ENCODE measurements around the gene HPCAL1. TPM values are rescaled to one million over a fixed set of nuclear protein-coding genes. Genes with fewer than 3 reads are reported as not detected.
A peak's percentile ranks its signal among the peaks of the same experiment; 100 is the strongest.
"Not testable (repeated sequence)": the region's sequence is repeated elsewhere in the genome, so short reads cannot be mapped to it uniquely, and the experiment has no call there.

The HPCAL1 gene
- total and polyA plus RNA-seq, 2 experiments from 2014 or later = 13.4 to 25.5 TPM

DNA sequence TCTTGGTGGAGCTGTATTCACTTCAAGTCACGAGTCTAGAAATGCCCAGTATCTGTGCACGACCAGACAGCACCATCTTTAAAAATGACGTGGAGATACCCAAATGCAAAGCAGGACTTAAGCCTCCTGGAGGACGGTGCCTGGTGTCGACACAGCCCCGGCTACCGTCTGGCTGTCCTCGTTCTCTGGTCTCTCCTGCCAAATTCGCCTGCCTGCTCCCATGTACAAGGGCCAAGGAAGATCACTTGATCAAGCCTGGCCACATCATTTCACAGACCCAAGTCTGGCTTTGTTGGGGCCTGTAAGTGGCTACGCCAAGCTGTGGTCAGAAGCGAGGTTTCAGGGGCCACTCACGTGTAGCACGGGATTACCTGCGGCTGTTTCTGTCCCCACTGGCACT lies 136.0 kb downstream of the HPCAL1 start:
- H3K4me1 ChIP-seq (ENCODE audit: low read depth) = peaks cover 11% of the 10 kb centered on the region
- no peaks in the 10 kb centered on the region for H3K27me3 ChIP-seq
- H3K27ac ChIP-seq = no peak overlapping the region
- TF ChIP-seq, protein P1, sequence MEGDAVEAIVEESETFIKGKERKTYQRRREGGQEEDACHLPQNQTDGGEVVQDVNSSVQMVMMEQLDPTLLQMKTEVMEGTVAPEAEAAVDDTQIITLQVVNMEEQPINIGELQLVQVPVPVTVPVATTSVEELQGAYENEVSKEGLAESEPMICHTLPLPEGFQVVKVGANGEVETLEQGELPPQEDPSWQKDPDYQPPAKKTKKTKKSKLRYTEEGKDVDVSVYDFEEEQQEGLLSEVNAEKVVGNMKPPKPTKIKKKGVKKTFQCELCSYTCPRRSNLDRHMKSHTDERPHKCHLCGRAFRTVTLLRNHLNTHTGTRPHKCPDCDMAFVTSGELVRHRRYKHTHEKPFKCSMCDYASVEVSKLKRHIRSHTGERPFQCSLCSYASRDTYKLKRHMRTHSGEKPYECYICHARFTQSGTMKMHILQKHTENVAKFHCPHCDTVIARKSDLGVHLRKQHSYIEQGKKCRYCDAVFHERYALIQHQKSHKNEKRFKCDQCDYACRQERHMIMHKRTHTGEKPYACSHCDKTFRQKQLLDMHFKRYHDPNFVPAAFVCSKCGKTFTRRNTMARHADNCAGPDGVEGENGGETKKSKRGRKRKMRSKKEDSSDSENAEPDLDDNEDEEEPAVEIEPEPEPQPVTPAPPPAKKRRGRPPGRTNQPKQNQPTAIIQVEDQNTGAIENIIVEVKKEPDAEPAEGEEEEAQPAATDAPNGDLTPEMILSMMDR (IDR thresholded peaks at IDR 0.05; ENCODE audit: low read depth, low read length) = no peak
- H3K4me3 ChIP-seq = no peak overlapping the region
- no peaks in the 10 kb centered on the region for H3K9me3 ChIP-seq (ENCODE audit: low read depth)
- no peak for DNase-seq (ENCODE audit: low read depth in 1 of 2, low spot score in 1 of 2)
- H3K36me3 ChIP-seq = peaks cover 38% of the 10 kb centered on the region

DNA sequence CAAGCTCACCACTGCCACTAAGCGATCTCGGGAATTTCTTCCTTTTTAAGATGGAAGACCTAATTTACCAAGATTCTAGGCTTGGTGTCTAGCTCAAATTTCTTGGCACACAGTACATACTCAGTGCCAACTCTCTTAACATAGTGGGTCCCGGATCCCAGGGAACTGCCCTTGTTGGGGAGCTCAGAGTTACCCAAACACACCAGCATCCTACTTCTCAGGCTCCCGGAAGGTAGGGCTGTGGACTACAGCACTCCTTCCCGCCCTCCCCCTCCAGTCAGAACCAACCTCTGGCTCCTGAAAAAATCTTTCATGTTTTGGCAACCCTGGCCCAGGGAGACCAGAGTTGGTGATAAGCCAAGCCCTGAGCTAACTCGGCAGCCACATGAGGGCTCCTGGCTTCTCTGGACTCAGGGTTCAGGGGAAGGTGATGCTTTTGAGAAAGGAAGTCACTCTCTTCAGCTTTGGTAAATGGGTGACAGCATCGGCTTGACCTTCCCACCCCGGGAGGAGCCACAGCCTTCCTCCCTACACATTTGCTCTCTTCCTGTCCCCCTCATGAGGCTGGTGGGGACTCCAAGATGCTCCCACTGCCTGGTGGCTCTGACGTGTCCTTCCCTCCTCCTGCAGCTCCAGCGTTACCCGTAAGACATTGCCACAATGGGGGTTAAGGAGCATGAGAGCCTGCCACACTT lies 136.6 kb downstream of the HPCAL1 start:
- H3K36me3 ChIP-seq = peaks cover 45% of the 10 kb centered on the region
- DNase-seq (ENCODE audit: low read depth in 1 of 2, low spot score in 1 of 2) = peak in 1 of 2 donors; percentile 38
- H3K9me3 ChIP-seq (ENCODE audit: low read depth) = no peaks in the 10 kb centered on the region
- peaks cover 11% of the 10 kb centered on the region for H3K4me1 ChIP-seq (ENCODE audit: low read depth)
- no peak overlapping the region for H3K4me3 ChIP-seq
- no peak overlapping the region for H3K27ac ChIP-seq
- TF ChIP-seq, protein P1 (IDR thresholded peaks at IDR 0.05; ENCODE audit: low read depth, low read length) = no peak
- H3K27me3 ChIP-seq = no peaks in the 10 kb centered on the region

DNA sequence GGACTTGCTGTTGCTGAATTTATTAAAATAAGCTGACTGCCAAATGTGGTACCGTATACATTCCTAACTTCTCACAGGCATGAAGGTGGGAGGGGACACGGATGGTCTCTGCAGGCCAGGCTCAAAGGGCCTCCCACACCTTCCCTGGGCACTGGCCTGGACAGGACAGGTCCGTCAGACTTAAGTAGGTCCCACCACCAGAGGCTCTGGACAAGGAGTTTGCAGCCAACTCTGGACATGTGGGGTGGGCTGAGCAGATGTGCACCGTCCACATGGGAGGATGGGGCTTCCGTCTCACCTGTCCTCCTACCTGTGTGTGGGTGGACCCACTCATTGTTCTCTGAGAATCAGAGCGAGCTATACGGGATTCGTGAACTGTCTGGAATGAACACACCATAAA lies 137.3 kb downstream of the HPCAL1 start:
- H3K27ac ChIP-seq = no peak overlapping the region
- peaks cover 51% of the 10 kb centered on the region for H3K36me3 ChIP-seq
- no peaks in the 10 kb centered on the region for H3K27me3 ChIP-seq
- TF ChIP-seq, protein P1 (IDR thresholded peaks at IDR 0.05; ENCODE audit: low read depth, low read length) = no peak
- H3K4me1 ChIP-seq (ENCODE audit: low read depth) = peaks cover 6% of the 10 kb centered on the region
- DNase-seq (ENCODE audit: low read depth in 1 of 2, low spot score in 1 of 2) = no peak
- H3K9me3 ChIP-seq (ENCODE audit: low read depth) = no peaks in the 10 kb centered on the region
- no peak overlapping the region for H3K4me3 ChIP-seq

DNA sequence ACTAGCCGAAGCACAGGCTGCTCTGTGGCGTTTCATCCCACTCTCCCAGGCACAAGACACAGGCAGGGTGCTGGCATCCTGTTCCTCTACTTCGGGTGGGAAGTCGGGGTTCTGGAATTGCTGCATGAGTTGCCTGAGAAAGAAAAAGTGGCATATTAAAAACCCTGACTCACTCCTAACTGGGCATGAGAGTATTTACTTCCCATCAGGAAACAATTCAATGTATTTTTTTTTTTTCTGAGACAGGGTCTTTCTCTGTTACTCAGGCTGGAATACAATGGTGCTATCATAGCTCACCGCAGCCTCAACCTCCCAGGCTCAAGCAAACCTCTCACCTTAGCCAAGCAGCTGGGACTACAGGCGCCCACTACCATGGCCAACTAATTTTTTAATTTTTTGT lies 138.0 kb downstream of the HPCAL1 start:
- Histone ChIP-seq H3K27me3 (no peaks in the 10 kb centered on the region), H3K9me3 (ENCODE audit: low read depth) (no peaks in the 10 kb centered on the region), H3K27ac (no peak overlapping the region), H3K4me3 (no peak overlapping the region), H3K4me1 (ENCODE audit: low read depth) (no peaks in the 10 kb centered on the region), H3K36me3 (peaks cover 51% of the 10 kb centered on the region)
- no peak for DNase-seq (ENCODE audit: low read depth in 1 of 2, low spot score in 1 of 2)
- TF ChIP-seq, protein P1 (IDR thresholded peaks at IDR 0.05; ENCODE audit: low read depth, low read length) = no peak

DNA sequence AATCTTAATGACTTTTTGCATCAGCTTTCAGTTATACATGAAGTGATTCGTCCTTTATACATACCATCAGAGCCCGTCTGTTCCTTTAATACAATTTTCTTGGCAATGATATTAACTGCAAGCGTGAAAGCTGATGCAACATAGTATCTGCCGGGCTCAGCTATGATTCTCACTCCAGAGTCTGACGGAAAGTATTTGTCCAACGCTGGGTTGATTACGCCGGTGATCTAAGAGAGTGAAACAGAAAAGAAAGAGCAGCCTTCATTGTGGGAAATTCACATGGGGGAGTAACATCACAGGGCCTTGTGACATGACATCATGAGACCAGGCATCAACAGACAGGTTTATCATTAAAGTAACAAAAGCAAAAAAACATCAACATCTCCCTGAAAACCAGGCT lies 139.2 kb downstream of the HPCAL1 start:
- peaks cover 51% of the 10 kb centered on the region for H3K36me3 ChIP-seq
- TF ChIP-seq, protein P1 (IDR thresholded peaks at IDR 0.05; ENCODE audit: low read depth, low read length) = no peak
- no peak overlapping the region for H3K27ac ChIP-seq
- H3K4me3 ChIP-seq = no peak overlapping the region
- H3K27me3 ChIP-seq = no peaks in the 10 kb centered on the region
- DNase-seq (ENCODE audit: low read depth in 1 of 2, low spot score in 1 of 2) = peak in 1 of 2 donors; percentile 45
- H3K4me1 ChIP-seq (ENCODE audit: low read depth) = peaks cover 8% of the 10 kb centered on the region
- no peaks in the 10 kb centered on the region for H3K9me3 ChIP-seq (ENCODE audit: low read depth)

DNA sequence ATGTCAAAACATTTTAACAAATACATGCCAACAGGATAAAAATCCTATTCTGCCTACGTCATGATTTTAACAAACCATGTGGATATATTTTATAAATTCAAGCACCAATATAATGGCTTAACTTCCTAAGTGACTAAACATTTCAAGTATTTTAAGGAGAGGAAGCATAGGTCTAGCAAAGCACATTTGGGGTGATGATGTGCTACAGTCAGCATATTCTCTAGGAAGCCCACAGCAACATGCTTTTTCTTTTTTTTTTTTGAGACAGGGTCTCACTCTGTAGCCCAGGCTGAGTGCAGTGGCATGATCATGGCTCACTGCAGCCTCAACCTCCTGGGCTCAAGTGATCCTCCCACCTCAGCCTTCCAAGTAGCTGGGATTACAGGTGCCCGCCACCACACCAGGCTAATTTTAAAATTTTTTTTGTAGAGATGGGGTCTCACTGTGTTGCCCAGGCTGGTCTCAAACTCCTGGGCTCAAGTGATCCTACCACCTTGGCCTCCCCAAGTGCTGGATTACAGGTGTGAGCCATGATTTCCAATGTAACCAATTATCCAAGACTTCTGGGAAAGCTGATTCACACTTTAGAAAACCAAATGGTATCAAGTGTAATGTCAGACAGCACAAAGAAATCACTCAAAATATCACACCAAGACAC lies 139.9 kb downstream of the HPCAL1 start:
- DNase-seq (ENCODE audit: low read depth in 1 of 2, low spot score in 1 of 2) = not testable (repeated sequence)
- Histone ChIP-seq H3K4me1 (ENCODE audit: low read depth) (peaks cover 11% of the 10 kb centered on the region), H3K36me3 (peaks cover 51% of the 10 kb centered on the region)

More for the DNA sequence above, 139.9 kb downstream of the HPCAL1 start:
- not testable (repeated sequence) for H3K27ac ChIP-seq; H3K27me3 ChIP-seq; H3K4me3 ChIP-seq; H3K9me3 ChIP-seq (ENCODE audit: low read depth)
